ENCODE data around the gene TEDC2.

DNA sequence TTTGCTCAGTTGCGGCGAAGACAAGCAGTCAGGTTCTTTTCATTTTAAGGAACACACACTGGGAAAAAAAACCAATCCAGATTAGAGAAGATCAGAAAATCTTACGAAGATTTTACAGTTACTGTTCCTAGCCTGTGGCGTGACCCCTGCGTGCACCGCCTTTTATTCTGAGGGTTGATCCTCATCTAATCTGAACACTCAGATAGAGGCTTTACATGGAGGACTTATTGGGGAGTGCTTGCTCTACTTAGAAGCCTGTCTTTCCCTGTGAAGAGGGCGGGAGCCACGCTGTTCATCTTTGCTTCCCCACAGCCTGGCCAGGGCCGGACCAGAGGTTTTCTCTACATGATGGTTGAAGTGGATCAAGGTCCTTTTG lies 16.4 kb downstream of the TEDC2 start:
- TF ChIP-seq, protein P1, sequence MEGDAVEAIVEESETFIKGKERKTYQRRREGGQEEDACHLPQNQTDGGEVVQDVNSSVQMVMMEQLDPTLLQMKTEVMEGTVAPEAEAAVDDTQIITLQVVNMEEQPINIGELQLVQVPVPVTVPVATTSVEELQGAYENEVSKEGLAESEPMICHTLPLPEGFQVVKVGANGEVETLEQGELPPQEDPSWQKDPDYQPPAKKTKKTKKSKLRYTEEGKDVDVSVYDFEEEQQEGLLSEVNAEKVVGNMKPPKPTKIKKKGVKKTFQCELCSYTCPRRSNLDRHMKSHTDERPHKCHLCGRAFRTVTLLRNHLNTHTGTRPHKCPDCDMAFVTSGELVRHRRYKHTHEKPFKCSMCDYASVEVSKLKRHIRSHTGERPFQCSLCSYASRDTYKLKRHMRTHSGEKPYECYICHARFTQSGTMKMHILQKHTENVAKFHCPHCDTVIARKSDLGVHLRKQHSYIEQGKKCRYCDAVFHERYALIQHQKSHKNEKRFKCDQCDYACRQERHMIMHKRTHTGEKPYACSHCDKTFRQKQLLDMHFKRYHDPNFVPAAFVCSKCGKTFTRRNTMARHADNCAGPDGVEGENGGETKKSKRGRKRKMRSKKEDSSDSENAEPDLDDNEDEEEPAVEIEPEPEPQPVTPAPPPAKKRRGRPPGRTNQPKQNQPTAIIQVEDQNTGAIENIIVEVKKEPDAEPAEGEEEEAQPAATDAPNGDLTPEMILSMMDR (conservative IDR thresholded peaks at IDR 0.05; ENCODE audit: low read depth, low read length), result no peak
- TF ChIP-seq EZH2 (IDR thresholded peaks at IDR 0.05; ENCODE audit: low read length, unreplicated experiment) (no peak), EZH2phosphoT487 (IDR thresholded peaks at IDR 0.05; ENCODE audit: borderline replicate concordance, low read length) (no peak)

Data from PC-3 (cell line).